Fibroblast of skin of back (primary cell): Measurements from ENCODE around the gene PAIP2.

Experiments
- DNase-seq: peaks from one replicate; pipeline ENCODE4 v3.0.0-alpha.2; 2013

Gene PAIP2

GRCh38 chr5:139410993-139411828, 69.6 kb downstream of the PAIP2 start:
- DNase-seq: no peak

GRCh38 chr5:139413153-139413552, 71.5 kb downstream of the PAIP2 start:
- DNase-seq: no peak

GRCh38 chr5:139413963-139414362, 72.3 kb downstream of the PAIP2 start:
- DNase-seq: no peak

- DNase-seq: no peak
Observed at GRCh38 chr5:139414581-139415130, 73.0 kb downstream of the PAIP2 start.

- no peak for DNase-seq
Observed at GRCh38 chr5:139415221-139415861, 73.7 kb downstream of the PAIP2 start.

- DNase-seq: no peak
Observed at GRCh38 chr5:139415869-139416268, 74.2 kb downstream of the PAIP2 start.

- no peak for DNase-seq
Observed at GRCh38 chr5:139416651-139417050, 75.0 kb downstream of the PAIP2 start.

GRCh38 chr5:139417214-139417613, 75.6 kb downstream of the PAIP2 start:
- DNase-seq: no peak

- no peak for DNase-seq
Observed at GRCh38 chr5:139418793-139419192, 77.1 kb downstream of the PAIP2 start.
